ENCODE results near the gene GOLPH3L.
"Not testable (repeated sequence)": the region's sequence is repeated elsewhere in the genome, so short reads cannot be mapped to it uniquely, and the experiment has no call there.

The GOLPH3L gene

DNA sequence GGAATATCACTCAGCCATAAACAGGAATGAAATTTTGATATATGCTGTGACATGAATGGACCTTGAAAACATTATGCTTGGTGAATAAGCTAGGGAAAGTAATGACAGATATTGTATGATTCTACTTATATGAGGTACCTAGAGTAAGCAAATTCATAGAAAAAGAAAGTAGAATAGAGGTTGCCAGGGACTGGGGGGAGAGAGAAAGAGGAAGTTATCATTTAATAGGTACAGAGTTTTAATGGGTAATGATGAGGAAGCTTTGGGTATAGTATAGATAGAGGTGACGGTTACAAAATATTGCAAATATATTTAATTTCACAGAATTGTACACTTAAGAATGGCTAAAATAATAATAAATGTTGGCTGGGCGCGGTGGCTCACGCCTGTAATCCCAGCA lies 36.4 kb downstream of the GOLPH3L start:
- no peak for DNase-seq (ENCODE audit: extremely low read depth in 1 of 2, low read depth in 1 of 2)

DNA sequence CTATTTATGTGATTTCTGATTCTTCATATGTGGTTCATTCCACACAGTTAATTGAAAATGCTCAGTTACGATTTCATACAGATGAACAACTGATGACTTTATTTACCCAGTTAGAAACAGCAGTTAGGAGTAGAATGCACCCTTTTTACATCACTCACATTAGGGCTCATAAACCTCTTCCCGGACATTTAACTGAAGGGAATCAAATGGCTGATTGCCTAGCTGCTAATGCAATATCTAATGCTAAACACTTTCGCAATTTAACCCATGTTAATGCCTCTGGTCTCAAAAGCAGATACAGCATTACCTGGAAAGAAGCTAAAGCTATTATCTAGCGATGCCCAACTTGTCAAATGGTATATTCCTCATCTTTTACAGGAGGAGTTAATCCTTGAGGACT lies 39.9 kb downstream of the GOLPH3L start:
- DNase-seq (ENCODE audit: extremely low read depth in 1 of 2, low read depth in 1 of 2), result not testable (repeated sequence)

DNA sequence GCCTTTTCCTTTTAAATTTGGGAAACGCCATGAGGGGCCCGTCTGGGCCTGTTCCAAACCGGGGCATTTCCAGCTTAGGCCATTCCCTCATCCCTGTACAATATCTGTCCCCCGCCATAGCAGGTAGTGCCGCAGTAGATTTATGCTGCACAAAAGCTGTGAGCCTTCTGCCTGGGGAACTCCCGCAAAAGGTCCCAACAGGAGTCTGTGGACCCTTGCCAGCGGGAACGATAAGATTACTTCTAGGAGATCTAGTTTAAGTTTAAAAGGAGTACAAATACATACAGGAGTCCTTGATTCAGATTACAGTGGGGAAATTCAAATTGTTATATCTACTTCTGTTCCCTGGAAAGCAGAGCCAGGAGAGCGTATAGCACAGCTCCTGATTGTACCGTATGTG lies 42.3 kb downstream of the GOLPH3L start:
- not testable (repeated sequence) for DNase-seq (ENCODE audit: extremely low read depth in 1 of 2, low read depth in 1 of 2)

DNA sequence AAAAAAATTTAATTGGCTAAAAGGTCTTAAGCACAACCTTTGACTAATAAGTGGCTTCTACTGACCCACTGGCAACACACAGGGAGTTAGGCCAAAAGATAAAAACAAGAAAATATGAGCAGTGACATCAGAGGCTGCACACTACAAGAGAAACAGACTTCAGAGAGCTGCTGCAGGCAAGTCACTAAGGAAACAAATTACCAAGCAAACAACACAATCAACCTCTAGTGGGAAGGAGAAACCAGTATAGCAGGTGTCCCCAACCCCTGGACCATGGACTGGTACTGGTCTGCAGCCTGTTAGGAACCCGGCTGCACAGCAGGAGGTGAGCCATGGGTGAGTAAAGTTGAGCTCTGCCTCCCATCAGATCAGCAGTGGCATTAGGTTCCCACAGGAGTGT lies 46.8 kb downstream of the GOLPH3L start:
- DNase-seq (ENCODE audit: extremely low read depth in 1 of 2, low read depth in 1 of 2), result no peak

DNA sequence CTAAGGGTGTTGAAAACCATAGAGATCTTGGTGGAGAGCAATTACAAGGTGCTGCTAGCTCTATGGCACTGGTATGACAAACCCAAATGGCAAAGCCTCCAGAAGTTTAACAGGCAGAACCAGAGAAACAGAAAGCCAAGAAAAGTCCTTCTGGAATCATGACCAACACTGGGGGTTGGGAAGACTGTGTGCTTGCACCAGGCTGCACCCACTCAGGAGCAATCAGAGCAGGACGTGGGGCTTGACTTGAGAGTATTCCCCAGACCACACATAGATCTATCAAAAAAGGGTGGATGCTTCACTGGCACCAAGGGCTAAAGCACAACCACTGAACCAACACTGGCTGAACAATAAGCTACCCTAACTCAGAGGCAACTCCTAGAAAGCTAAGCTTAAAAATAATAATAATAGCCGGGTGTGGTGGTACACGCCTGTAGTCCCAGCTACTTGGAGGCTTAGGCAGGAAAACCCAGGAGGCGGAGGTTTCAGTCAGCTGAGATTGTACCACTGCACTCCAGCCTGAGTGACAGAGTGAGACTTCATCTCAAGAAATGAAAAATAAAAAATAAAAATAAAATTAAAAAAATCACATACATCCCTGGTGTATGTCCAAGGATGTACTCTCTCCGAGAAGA lies 47.4 kb downstream of the GOLPH3L start:
- no peak for DNase-seq (ENCODE audit: extremely low read depth in 1 of 2, low read depth in 1 of 2)

DNA sequence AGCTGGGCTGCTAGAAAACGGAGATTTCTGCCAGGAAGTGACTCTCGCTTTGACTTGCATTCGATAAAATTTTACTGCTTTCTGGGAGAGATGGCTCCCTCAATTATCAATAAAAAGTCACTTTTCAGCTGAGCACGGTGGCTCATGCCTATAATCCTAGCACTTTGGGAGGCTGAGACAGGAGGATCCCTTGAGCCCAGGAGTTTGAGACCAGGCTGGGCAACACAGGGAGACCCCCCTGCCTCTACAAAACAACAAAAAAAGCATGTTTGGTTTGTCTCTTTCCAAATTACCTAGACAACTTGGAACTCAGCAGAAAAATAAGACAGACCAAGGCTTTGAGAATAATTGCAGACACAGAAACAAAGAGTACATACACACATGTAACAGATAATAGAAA lies 54.7 kb downstream of the GOLPH3L start:
- DNase-seq (ENCODE audit: extremely low read depth in 1 of 2, low read depth in 1 of 2), result no peak

DNA sequence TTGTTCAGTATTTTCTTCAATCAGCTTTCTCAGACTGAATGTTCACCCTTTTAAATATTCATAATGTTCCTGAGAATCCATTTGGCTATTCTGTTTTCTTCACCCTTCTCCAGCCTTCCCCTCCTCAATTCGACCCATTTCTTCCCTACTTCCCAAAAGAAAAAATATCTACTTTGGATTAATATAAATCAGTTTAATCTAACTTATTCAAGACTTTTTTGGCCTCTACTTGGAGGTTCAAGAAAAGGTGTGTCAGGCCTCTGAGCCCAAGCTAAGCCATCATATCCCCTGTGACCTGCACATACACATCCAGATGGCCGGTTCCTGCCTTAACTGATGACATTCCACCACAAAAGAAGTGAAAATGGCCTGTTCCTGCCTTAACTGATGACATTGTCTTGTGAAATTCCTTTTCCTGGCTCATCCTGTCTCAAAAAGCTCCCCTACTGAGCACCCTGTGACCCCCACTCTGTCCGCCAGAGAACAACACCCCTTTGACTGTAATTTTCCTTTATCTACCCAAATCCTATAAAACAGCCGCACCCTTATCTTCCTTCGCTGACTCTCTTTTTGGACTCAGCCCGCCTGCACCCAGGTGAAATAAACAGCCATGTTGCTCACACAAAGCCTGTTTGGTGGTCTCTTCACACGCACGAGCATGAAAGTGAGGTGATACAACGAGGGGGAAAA lies 55.7 kb downstream of the GOLPH3L start:
- DNase-seq (ENCODE audit: extremely low read depth in 1 of 2, low read depth in 1 of 2), result not testable (repeated sequence)

DNA sequence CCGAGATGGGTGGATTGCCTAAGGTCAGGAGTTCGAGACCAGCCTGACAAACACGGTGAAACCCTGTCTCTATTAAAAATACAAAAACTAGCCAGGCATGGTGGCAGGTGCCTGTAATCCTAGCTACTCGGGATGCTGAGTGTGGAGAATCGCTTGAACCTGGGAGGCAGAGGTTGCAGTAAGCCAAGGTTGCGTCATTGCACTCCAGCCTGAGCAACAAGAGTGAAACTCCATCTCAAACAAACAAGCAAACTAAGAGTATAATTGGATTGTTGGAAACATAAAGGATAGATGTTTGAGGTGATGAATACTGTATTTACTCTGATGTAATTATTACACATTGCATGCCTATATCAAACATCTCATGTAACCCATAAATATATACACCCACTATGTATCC lies 58.5 kb downstream of the GOLPH3L start:
- DNase-seq (ENCODE audit: extremely low read depth in 1 of 2, low read depth in 1 of 2), result not testable (repeated sequence)

DNA sequence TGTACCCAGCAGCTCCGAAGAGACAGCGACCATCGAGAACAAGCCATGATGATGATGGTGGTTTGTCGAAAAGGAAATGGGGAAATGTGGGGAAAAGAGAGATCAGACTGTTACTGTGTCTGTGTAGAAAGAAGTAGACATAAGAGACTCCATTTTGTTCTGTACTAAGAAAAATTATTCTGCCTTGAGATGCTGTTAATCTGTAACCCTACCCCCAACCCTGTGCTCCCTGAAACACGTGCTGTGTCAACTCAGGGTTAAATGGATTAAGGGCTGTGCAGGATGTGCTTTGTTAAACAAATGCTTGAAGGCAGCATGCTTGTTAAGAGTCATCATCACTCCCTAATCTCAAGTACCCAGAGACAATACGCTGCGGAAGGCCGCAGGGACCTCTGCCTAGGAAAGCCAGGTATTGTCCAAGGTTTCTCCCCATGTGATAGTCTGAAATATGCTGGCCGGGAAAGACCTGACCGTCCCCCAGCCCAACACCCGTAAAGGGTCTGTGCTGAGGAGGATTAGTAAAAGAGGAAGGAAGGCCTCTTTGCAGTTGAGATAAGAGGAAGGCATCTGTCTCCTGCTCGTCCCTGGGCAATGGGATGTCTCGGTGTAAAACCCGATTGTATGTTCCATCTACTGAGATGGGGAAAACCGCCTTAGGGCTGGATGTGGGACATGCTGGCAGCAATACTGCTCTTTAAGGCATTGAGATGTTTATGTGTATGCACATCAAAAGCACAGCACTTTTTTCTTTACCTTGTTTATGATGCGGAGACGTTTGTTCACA lies 61.9 kb downstream of the GOLPH3L start:
- not testable (repeated sequence) for DNase-seq (ENCODE audit: extremely low read depth in 1 of 2, low read depth in 1 of 2)

DNA sequence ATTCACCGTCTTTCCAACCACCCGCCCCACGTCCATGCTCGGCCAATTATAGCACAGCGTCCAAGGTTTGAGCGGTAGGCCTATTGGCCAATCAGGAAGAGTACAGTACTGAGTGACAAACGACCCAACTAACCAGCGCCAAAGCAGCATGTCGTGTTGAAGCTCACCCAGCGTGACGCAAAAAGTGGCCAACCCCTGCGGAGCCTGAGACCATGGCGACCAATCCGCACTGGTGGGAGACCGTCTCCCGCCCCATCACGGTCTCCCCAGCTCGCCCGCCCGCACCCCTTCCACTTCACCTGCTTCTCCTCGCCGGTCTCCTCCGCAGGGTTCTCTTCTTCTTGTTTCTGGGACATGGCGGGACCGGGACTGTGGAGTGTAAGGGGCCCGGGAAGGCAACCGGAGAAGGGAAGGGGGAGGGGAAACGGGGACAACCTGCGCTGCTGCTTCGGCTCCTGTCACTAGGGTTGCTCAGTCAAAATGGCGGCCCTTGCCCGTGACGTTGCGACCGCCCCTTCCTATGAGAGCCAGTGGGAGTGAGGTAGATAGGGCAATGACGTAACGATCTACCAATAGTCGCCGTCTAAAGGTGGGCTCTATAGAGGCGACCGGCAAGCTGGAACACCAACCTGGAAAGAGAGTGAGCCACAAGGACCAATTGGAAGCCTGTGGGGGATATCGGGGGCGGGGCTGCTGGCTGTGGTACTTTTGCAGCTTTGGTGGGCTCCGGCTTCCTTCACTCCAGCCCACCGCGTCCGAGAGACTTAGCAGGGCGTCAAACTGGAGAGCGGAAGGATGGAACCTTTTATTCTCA lies 67.6 kb downstream of the GOLPH3L start, which contains the start of gene ENSA:
Gene ENSA, minus strand, starts transcription at position 498 of the 814 bp plus-strand sequence. Its CDS starts 142 bp downstream, at position 356.
- DNase-seq (ENCODE audit: extremely low read depth in 1 of 2, low read depth in 1 of 2), result peak; percentile 86 to 92

DNA sequence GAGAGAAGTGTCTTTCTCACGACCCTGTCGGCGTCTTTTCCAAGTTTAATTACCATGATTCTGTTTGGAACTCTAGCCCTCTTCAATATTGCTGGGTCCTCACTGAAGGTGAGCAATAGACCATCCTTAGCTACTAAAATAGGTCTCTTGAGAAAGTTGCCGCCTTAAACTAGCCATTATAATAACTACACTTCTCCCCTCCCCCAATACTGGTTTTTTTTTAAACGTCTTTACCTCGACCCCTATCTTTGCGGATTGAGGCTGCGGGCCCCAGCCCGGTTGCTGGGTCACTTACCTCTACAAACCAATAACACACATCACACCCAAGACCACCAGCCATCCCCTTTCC lies 68.2 kb downstream of the GOLPH3L start:
- DNase-seq (ENCODE audit: extremely low read depth in 1 of 2, low read depth in 1 of 2), result no peak

DNA sequence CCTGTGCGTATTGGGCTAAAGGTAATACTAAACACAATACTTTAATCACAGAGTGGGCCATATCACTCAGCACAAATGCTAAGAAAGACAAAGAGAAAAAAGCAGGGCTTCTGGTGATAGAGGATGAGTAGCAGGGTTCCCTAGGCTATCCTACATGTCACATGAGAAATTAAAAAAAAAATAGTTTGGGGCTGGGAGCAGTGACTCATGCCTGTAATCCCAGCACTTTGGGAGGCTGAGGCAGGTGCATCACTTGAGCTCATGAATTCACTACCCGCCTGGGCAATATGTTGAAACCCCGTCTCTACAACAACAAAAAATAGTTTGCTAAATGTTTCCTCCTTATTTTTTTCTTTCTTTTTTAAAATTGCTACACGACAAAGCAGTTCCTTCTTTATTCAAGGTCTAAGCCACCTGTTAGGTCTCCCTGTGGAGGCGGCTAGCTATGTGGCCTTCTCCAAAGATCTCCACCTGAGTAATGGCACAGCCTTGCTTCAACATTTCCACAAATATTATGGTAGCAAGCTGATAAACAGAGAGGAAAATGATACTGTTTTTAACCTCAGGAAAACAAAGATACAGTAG lies 69.0 kb downstream of the GOLPH3L start:
- DNase-seq (ENCODE audit: extremely low read depth in 1 of 2, low read depth in 1 of 2), result no peak

DNA sequence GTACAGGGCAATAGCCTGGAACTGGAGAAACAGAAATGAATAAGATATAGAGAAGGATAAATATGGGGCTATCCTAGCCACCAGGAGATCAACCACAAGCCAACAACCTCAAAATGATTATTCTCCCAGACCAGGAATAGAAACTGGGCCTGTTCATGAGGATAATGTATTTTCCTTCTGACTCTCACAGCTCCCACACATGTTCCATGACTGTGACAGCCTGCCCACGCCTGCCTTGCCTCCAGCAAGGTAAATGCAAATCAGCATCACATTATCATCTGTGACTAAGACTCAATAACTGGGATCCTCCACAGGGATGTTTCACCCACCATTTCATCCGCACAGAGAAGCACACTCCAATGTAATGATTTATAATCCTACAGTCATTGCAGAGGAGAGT lies 70.8 kb downstream of the GOLPH3L start:
- DNase-seq (ENCODE audit: extremely low read depth in 1 of 2, low read depth in 1 of 2), result no peak

DNA sequence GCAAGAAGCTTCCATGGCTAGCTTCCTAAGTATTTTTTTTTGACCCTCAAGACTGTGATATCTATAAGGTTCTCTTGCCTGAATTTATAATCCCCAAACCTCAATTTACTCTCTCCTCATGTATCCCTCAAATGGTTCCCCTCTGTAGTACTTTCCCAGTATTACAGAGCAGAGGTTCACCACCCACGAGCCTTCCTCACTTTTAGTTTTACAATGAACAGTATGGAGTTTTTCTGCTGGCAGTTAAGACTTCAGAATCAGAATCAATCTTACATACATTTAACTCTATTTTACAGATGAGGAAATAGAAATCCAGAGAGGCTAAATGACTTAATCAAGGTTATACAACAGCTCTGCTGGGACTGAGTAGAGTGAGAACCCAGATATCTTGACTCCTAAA lies 72.4 kb downstream of the GOLPH3L start:
- DNase-seq (ENCODE audit: extremely low read depth in 1 of 2, low read depth in 1 of 2), result not testable (repeated sequence)

DNA sequence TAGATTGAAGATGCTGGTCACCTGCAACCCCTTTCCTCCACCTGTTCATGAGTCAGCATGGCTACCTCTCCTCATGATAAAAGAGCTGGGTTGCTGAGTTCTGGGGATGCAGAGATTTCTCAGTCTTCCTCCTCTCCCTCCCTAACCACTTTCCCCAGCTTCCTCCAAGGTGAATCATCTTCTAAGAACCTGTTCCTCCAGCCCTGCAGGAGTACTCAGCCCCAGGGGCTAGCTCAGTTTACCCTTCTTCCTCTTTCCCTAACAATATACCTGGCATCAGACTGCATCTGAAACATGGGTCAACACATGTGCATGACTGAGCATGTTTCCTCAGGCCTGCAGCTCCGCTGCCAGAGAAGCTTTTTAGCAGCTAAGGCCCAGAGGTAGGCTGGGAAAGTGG lies 72.8 kb downstream of the GOLPH3L start:
- DNase-seq (ENCODE audit: extremely low read depth in 1 of 2, low read depth in 1 of 2), result not testable (repeated sequence)

DNA sequence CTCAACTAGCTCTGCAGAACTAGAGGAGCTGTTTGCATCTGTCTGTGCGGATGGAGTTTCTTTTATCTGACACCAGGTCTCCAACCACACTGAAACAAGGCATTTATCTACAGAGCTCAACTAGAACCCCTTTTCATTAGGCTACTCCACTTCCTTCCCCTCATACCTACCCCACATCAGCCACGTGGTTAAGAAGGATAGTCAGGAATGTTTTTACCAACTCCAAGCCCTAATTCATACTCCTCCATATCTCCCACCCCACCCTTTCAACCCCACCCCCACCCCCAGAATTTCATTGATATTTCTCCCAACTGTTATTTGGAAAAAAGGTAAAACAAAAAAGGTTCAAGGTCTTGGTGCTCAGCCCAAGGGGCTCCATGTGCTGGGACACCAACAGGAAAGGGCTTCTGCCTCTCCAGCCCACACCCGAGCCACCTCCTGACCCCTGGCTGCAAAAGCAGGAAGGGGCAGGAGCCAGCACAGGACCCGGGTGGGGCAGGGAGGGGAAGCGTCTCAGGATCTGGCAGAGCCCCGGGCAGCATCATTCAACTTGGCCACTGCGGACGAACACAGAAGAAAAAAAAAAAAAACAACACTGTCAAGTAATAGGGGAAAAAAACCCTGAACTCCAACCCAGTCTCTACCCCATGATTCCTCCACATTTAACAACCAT lies 74.5 kb downstream of the GOLPH3L start:
- no peak for DNase-seq (ENCODE audit: extremely low read depth in 1 of 2, low read depth in 1 of 2)

DNA sequence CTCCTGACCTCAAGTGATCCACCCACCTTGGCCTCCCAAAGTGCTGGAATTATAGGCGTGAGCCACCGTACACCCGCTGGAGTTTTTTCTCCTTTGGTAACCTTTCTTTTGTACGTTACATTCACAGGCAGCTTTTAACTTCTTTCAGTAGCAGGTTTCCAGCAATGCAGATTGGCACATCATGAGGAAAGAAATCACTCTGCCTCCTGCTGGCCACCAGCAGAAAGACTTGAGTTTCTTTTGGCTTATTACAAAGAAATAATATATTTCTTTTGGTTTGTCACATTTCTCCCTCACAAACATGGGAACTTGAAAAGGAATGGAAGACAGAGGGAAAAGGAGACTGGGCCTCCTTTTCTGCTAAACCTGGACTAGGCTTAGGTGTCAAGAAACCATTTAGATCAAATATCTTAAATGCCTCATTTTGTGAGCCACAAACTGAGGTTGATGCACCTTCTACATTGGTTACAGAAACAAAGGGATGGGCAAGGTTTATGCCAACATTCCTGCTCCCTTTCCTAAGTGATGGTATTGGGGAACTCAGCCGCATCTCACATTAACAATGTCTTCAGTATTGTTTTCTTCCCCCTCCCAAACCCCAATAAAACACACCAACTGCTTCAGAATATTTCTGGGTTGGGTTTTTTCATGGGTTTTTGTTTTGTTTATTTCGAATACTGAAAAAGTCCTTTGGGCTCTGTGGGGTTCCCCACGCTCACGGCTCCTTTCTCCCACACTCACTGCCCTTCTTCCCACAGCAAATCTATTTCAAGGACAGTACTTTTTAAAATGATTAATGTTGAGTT lies 75.3 kb downstream of the GOLPH3L start:
- DNase-seq (ENCODE audit: extremely low read depth in 1 of 2, low read depth in 1 of 2), result peak in 1 of 2 donors; percentile 40

DNA sequence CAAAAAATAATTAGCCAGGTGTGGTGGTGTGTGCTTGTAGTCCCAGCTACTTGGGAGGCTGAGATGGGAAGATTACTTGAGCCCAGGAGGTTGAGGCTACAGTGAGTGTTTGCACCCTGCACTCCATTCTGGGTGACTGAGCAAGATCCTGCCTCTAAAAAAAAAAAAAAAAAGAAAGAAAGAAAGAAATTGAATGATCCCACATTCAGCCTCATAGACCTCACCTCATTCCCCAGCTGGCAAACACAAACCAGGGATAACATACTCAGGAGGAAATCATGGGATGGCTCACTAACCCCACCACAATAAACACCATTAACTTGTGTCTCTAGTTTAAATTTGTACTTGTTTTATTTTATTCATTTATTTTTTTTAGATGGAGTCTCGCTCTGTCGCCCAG lies 76.0 kb downstream of the GOLPH3L start:
- no peak for DNase-seq (ENCODE audit: extremely low read depth in 1 of 2, low read depth in 1 of 2)

Data from activated CD8-positive, alpha-beta memory T cell treated with anti-CD3 and anti-CD28 coated beads for 1 hour (primary cell).